ENCODE measurements around the gene IDH1. TPM values are rescaled to one million over a fixed set of nuclear protein-coding genes. Genes with fewer than 3 reads are reported as not detected.
"Not testable (repeated sequence)": the region's sequence is repeated elsewhere in the genome, so short reads cannot be mapped to it uniquely, and the experiment has no call there.

IDH1 gene
- total and polyA plus RNA-seq, 10 of the 15 experiments (the other 5 are each of a cell fraction or from before 2014, with no cell fraction given), result 39.0 to 114 (median 55.0) TPM

- CTCF ChIA-PET, result no interaction called here
- TF ChIP-seq POLR2AphosphoS5 (IDR thresholded peaks at IDR 0.05; ENCODE audit: low read length) (no peak), RB1 (IDR thresholded peaks at IDR 0.05; ENCODE audit: borderline replicate concordance) (no peak), GABPA (IDR thresholded peaks at IDR 0.05; ENCODE audit: low read depth) (no peak), STAT3 (IDR thresholded peaks at IDR 0.05; ENCODE audit: low read depth, low read length) (no peak), SREBF1 (IDR thresholded peaks at IDR 0.05; ENCODE audit: low read length) (no peak), BACH1 (IDR thresholded peaks at IDR 0.05; ENCODE audit: borderline replicate concordance) (no peak), KDM1A (IDR thresholded peaks at IDR 0.05; ENCODE audit: borderline replicate concordance) (no peak), ESRRA (IDR thresholded peaks at IDR 0.05; ENCODE audit: low read length) (no peak), TCF12 (IDR thresholded peaks at IDR 0.05; ENCODE audit: low read depth, low read length) (no peak), YY1 (IDR thresholded peaks at IDR 0.05; ENCODE audit: low read depth, low read length) (no peak), BRCA1 (IDR thresholded peaks at IDR 0.05; ENCODE audit: low read depth, low read length) (no peak), ZSCAN29 (IDR thresholded peaks at IDR 0.05) (no peak)
- TF ChIP-seq, protein P1, sequence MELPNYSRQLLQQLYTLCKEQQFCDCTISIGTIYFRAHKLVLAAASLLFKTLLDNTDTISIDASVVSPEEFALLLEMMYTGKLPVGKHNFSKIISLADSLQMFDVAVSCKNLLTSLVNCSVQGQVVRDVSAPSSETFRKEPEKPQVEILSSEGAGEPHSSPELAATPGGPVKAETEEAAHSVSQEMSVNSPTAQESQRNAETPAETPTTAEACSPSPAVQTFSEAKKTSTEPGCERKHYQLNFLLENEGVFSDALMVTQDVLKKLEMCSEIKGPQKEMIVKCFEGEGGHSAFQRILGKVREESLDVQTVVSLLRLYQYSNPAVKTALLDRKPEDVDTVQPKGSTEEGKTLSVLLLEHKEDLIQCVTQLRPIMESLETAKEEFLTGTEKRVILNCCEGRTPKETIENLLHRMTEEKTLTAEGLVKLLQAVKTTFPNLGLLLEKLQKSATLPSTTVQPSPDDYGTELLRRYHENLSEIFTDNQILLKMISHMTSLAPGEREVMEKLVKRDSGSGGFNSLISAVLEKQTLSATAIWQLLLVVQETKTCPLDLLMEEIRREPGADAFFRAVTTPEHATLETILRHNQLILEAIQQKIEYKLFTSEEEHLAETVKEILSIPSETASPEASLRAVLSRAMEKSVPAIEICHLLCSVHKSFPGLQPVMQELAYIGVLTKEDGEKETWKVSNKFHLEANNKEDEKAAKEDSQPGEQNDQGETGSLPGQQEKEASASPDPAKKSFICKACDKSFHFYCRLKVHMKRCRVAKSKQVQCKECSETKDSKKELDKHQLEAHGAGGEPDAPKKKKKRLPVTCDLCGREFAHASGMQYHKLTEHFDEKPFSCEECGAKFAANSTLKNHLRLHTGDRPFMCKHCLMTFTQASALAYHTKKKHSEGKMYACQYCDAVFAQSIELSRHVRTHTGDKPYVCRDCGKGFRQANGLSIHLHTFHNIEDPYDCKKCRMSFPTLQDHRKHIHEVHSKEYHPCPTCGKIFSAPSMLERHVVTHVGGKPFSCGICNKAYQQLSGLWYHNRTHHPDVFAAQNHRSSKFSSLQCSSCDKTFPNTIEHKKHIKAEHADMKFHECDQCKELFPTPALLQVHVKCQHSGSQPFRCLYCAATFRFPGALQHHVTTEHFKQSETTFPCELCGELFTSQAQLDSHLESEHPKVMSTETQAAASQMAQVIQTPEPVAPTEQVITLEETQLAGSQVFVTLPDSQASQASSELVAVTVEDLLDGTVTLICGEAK (IDR thresholded peaks at IDR 0.05; ENCODE audit: borderline replicate concordance), result no peak
- TF ChIP-seq, protein P2, sequence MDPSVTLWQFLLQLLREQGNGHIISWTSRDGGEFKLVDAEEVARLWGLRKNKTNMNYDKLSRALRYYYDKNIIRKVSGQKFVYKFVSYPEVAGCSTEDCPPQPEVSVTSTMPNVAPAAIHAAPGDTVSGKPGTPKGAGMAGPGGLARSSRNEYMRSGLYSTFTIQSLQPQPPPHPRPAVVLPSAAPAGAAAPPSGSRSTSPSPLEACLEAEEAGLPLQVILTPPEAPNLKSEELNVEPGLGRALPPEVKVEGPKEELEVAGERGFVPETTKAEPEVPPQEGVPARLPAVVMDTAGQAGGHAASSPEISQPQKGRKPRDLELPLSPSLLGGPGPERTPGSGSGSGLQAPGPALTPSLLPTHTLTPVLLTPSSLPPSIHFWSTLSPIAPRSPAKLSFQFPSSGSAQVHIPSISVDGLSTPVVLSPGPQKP (IDR thresholded peaks at IDR 0.05; ENCODE audit: low read depth, low read length), result no peak
- DNase-seq (ENCODE audit: low read depth, low spot score) (no peak), FAIRE-seq (no peak), ATAC-seq (no peak)
- no peaks in the 10 kb centered on the region for H3K9me3 ChIP-seq (replicated peaks; ENCODE audit: control insufficient read depth, insufficient read depth, low read length)
- no TSS peak for BruUV-seq (replicated peaks)
- H3K36me3 ChIP-seq (ENCODE audit: control insufficient read depth in 2 of 2, insufficient read depth in 2 of 2, low read length in 1 of 2), result no peaks in the 10 kb centered on the region
- no peaks in the 10 kb centered on the region for H3K4me1 ChIP-seq (ENCODE audit: control insufficient read depth, insufficient read depth, low read length)
- H3K27ac ChIP-seq (ENCODE audit: control insufficient read depth, insufficient read depth), result no peak overlapping the region
- H3K27me3 ChIP-seq (replicated peaks in 1 of 2; ENCODE audit: control insufficient read depth in 2 of 2, insufficient read depth in 2 of 2, low read length in 1 of 2), result no peaks in the 10 kb centered on the region
- in situ Hi-C loops (cut with MboI), result no loop called here
- RAD21 ChIA-PET (ENCODE audit: unreplicated experiment), result no interaction called here
- H3K79me2 ChIP-seq (ENCODE audit: control insufficient read depth, insufficient read depth, low read length), result no peaks in the 10 kb centered on the region
- WGBS (ENCODE audit: insufficient coverage, insufficient replicate concordance, low lambda C conversion rate, missing lambda C conversion rate), result 45% methylated on average over 3 of the region's 3 CpGs
- no peak overlapping the region for H2AFZ ChIP-seq (ENCODE audit: control insufficient read depth, low read depth, low read length)
- intact Hi-C loops (cut with micrococcal nuclease; ENCODE audit: unreplicated experiment), result no loop called here
- H3K4me2 ChIP-seq (ENCODE audit: control insufficient read depth, insufficient read depth), result no peak overlapping the region
- POLR2A ChIA-PET, result no interaction called here
- no peak overlapping the region for H3K9ac ChIP-seq (ENCODE audit: control insufficient read depth, insufficient read depth, low read length)
- H3K4me3 ChIP-seq, result no peak overlapping the region
- SMC1A ChIA-PET (ENCODE audit: uncharacterized antibody, unreplicated experiment), result no interaction called here
- H4K20me1 ChIP-seq (ENCODE audit: control insufficient read depth, insufficient read depth), result no peaks in the 10 kb centered on the region
These were observed 32.5 kb downstream of the IDH1 start for GRCh38 chr2:208222351-208222750.

DNA sequence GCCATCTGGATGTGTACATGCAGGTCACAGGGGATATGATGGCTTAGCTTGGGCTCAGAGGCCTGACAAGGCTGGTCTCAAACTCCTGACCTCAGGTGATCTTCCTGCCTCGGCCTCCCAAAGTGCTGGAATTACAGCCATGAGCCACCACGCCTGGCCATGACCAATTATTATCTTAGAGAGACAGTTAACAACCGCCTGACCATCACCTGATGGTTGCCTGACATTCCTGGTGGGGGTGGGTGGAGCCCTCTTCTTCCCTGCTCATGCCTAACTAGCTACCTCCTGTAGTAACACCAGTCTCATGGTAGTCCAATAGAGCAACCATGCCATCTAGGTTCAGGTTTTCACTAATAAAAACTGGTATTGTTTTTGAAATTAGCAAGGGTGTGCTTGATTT, 33.0 kb downstream of the IDH1 start:
- H3K4me2 ChIP-seq (ENCODE audit: control insufficient read depth, insufficient read depth); H2AFZ ChIP-seq (ENCODE audit: control insufficient read depth, low read depth, low read length); H3K27me3 ChIP-seq (replicated peaks in 1 of 2; ENCODE audit: control insufficient read depth in 2 of 2, insufficient read depth in 2 of 2, low read length in 1 of 2); FAIRE-seq; RAD21 ChIA-PET (ENCODE audit: unreplicated experiment); intact Hi-C loops (cut with micrococcal nuclease; ENCODE audit: unreplicated experiment); BruUV-seq (replicated peaks); ATAC-seq; SMC1A ChIA-PET (ENCODE audit: uncharacterized antibody, unreplicated experiment); POLR2A ChIA-PET; H3K9ac ChIP-seq (ENCODE audit: control insufficient read depth, insufficient read depth, low read length); CTCF ChIA-PET; H3K4me3 ChIP-seq; H3K4me1 ChIP-seq (ENCODE audit: control insufficient read depth, insufficient read depth, low read length); H3K79me2 ChIP-seq (ENCODE audit: control insufficient read depth, insufficient read depth, low read length); DNase-seq (ENCODE audit: low read depth, low spot score); H4K20me1 ChIP-seq (ENCODE audit: control insufficient read depth, insufficient read depth); H3K27ac ChIP-seq (ENCODE audit: control insufficient read depth, insufficient read depth); H3K9me3 ChIP-seq (replicated peaks; ENCODE audit: control insufficient read depth, insufficient read depth, low read length); in situ Hi-C loops (cut with MboI); H3K36me3 ChIP-seq (ENCODE audit: control insufficient read depth in 2 of 2, insufficient read depth in 2 of 2, low read length in 1 of 2): not testable (repeated sequence)
- WGBS (ENCODE audit: insufficient coverage, insufficient replicate concordance, low lambda C conversion rate, missing lambda C conversion rate), result 8% methylated on average over 3 of the region's 3 CpGs
